ENCODE measurements around the gene SPATA31D4.

GRCh38 chr9:81894891-81895290 is 33.3 kb upstream of the SPATA31D4 start:
- no peak for TF ChIP-seq POLR2A (IDR thresholded peaks at IDR 0.05)
- no peak for TF ChIP-seq CTCF (IDR thresholded peaks at IDR 0.05 in 4 of 5, conservative IDR thresholded peaks at IDR 0.05 in 1 of 5)
